CD4-positive, alpha-beta memory T cell (primary cell): ENCODE measurements around the gene UCHL3. TPM values are rescaled to one million over a fixed set of nuclear protein-coding genes. Genes with fewer than 3 reads are reported as not detected.

ENCODE experiments used
- CTCF ChIA-PET: fragments of 350-600 bp; sonication (Branson Sonifier 250); formaldehyde crosslinking; loops from one replicate; lab custom pipeline; 2021; ENCODE audit warnings: inconsistent platforms; ENCODE audit not compliant: partially characterized antibody; lab: Charles Lee
- POLR2A ChIA-PET: fragments of 350-600 bp; sonication (Branson Sonifier 250); formaldehyde crosslinking; loops from one replicate; lab custom pipeline; 2021; ENCODE audit not compliant: partially characterized antibody; lab: Charles Lee
- DNase-seq, 5 donors: peaks; one replicate each; pipeline versions ENCODE4 v3.0.0 to v3.0.0-alpha.2; 2020 to 2022; ENCODE audit warnings: mixed read lengths in 1 of 5
- H3K27ac ChIP-seq: one replicate; pipeline ENCODE4 v1.7.0; 2013; ENCODE audit warnings: low read depth, low read length
- H3K27me3 ChIP-seq: 2 replicates; pipeline ENCODE4 v1.7.0; 2013; ENCODE audit warnings: mild to moderate bottlenecking, low read length, moderate library complexity; ENCODE audit not compliant: insufficient read depth
- H3K36me3 ChIP-seq: 2 replicates; pipeline ENCODE4 v1.7.0; 2013; ENCODE audit warnings: mild to moderate bottlenecking, low read length, moderate library complexity; ENCODE audit not compliant: insufficient read depth
- H3K4me1 ChIP-seq: 2 replicates; pipeline ENCODE4 v1.7.0; 2013; ENCODE audit warnings: mild to moderate bottlenecking, low read length, moderate library complexity; ENCODE audit not compliant: insufficient read depth
- H3K4me3 ChIP-seq, 2 donors: one replicate each; pipeline ENCODE4 v1.7.0; 2013; ENCODE audit warnings: low read length in 2 of 2, mild to moderate bottlenecking in 1 of 2
- H3K9me3 ChIP-seq, 2 donors: one replicate each; pipeline ENCODE4 v1.7.0; 2013; ENCODE audit warnings: low read length in 2 of 2, control low read depth in 1 of 2; ENCODE audit not compliant: control insufficient read depth in 1 of 2
- H3K27ac Mint-ChIP-seq, 7 donors: one replicate each; pipeline ENCODE4 v1.8.0; 2020 to 2021; ENCODE audit warnings: mixed read lengths in 7 of 7, mild to moderate bottlenecking in 6 of 7, inconsistent platforms in 3 of 7, moderate library complexity in 3 of 7
- H3K27me3 Mint-ChIP-seq, 2 donors: one replicate each; pipeline ENCODE4 v1.8.0; 2020 to 2021; ENCODE audit warnings: mixed read lengths in 2 of 2
- H3K36me3 Mint-ChIP-seq, 2 donors: one replicate each; pipeline ENCODE4 v1.8.0; 2020 to 2021; ENCODE audit warnings: mixed read lengths in 2 of 2, inconsistent platforms in 1 of 2, mild to moderate bottlenecking in 1 of 2
- H3K4me1 Mint-ChIP-seq, 4 donors: one replicate each; pipeline ENCODE4 v1.8.0; 2020 to 2021; ENCODE audit warnings: mixed read lengths in 4 of 4, mild to moderate bottlenecking in 1 of 4
- H3K4me3 Mint-ChIP-seq, 8 donors: one replicate each; pipeline ENCODE4 v1.8.0; 2020 to 2021; ENCODE audit warnings: mixed read lengths in 8 of 8, mild to moderate bottlenecking in 7 of 8, moderate library complexity in 6 of 8, inconsistent platforms in 3 of 8
- H3K9me3 Mint-ChIP-seq, 8 donors: one replicate each; pipeline ENCODE4 v1.8.0; 2020 to 2021; ENCODE audit warnings: mixed read lengths in 8 of 8, mild to moderate bottlenecking in 5 of 8, inconsistent platforms in 3 of 8, moderate library complexity in 1 of 8
- intact Hi-C: fragments of 100-400 bp; cut with micrococcal nuclease; formaldehyde crosslinking; loops from one replicate; pipeline ENCODE4 v1.15.1; 2023
- polyA plus RNA-seq, 2 donors: library from polyadenylated mRNA; unstranded; fragments of 300-500 nt; fragmentation: Illumina TruSeq; gene quantifications; one replicate each; pipeline ENCODE4 v1.2.3, GENCODE V29; 2021
- total RNA-seq, 2 experiments: library from RNA; stranded (reverse); gene quantifications; one replicate each; pipeline ENCODE4 v1.2.3, GENCODE V29; 2021

Gene UCHL3
- total RNA-seq: 10 to 100 TPM; 17.5 to 20.2 TPM
- polyA plus RNA-seq: 10 to 100 TPM; 47.2 to 87.4 TPM

DNA sequence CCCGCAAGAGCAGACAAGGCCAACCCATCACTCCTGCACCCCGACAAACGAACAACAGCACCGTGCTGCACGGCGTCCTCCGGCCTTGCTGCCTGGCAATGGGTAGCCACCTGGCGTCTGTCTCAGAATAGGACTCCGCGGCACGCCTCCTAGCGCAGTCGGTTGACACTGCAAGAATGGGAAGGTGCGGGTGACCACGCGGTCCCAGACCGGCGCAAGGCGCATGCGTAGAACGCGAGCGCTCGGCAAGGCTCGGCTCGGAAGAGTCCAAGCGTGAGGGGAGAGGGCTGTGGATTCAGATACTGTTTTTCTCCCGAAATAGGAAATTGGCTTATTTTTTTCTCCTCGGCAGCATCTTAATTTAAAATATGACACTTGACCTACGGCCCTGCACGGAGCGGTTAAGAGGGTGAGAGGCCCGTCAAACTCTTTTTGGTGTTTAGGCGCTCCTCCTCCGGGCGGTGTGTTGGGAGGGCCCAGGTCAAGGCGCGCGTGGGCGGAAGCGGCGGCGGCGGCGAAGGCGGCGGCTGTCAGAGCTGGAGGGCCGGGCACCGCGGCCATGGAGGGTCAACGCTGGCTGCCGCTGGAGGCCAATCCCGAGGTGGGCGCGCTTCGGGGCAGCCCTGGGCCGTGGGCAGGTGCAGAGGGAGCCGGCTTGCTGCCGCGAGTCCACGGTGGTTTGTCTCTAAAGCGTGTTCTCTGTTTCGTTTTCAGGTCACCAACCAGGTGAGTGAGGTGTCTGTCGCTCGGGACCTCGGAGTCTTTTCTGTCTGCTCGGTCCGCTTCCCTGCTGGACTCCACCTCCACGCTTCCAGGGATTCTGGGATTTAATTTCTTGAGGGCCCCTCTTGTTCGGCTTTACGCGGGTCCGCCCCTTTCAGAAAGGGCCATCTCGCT, at the start of gene UCHL3:
Gene UCHL3, plus strand, starts transcription at position 530 of the 897 bp plus-strand sequence. Its CDS starts 30 bp downstream, at position 560.
- peaks cover 26 to 46% (median 36%) of the 10 kb centered on the region in 4 donors for H3K4me1 Mint-ChIP-seq
- no peaks in the 10 kb centered on the region for H3K27me3 Mint-ChIP-seq
- H3K4me3 Mint-ChIP-seq: peak within 1 kb of the TSS; percentile 93 to 98 (median 97)
- Histone ChIP-seq H3K36me3 (no peaks in the 10 kb centered on the region), H3K9me3 (no peaks in the 10 kb centered on the region), H3K27me3 (no peaks in the 10 kb centered on the region), H3K4me3 (peak within 1 kb of the TSS; percentile 73 to 78), H3K27ac (peak within 1 kb of the TSS; percentile 83), H3K4me1 (peaks cover 30% of the 10 kb centered on the region)
- ChIA-PET POLR2A (interaction anchor here (1.0 to 2.2 kb wide), 6 partner anchors 12 to 1442 kb away, joined by 3 to 13 read pairs (median 4); partner anchors contain the start of genes CLN5, COMMD6 and LMO7), CTCF (interaction anchor here (0.6 to 2.4 kb wide), 4 partner anchors 67 to 222 kb away, joined by 3 to 10 read pairs (median 3); partner anchors contain the start of gene TBC1D4)
- peak; percentile 95 to 97 (median 97) for DNase-seq
- intact Hi-C loops: loop anchor here (1.0 to 10.0 kb wide), 8 partner anchors 12 to 1775 kb away; partner anchors contain the start of genes CLN5, COMMD6, LMO7 and MYCBP2
- peaks cover 0 to 3% (median 0%) of the 10 kb centered on the region in 8 donors for H3K9me3 Mint-ChIP-seq
- H3K36me3 Mint-ChIP-seq: peaks cover 15 to 18% of the 10 kb centered on the region in 2 donors
- H3K27ac Mint-ChIP-seq: peak within 1 kb of the TSS; percentile 94 to 99 (median 99)

DNA sequence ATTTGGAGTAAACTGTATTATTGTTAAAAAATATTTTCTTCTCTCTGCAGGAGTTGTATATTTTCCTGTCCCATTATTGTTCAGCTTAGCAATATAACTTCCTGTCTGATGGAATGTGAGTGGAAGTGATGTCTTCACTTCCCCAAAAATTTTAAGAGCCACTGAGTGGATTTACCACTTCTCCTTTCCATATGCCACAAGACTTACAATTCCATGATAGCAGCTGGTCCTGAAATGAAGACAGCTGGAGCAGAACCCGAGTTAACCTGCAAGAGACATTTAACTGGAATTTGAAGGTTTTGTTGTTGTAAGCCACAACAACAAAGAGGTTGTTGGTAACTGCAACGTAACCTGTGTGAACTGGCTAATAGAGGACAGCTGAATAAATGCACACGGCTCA, 44.3 kb upstream of the UCHL3 start:
- Mint-ChIP-seq H3K4me1 (no peaks in the 10 kb centered on the region), H3K9me3 (no peaks in the 10 kb centered on the region), H3K4me3 (no peak overlapping the region), H3K27me3 (no peaks in the 10 kb centered on the region), H3K36me3 (no peaks in the 10 kb centered on the region), H3K27ac (no peak overlapping the region)
- Histone ChIP-seq H3K27ac (no peak overlapping the region), H3K9me3 (no peaks in the 10 kb centered on the region), H3K4me1 (no peaks in the 10 kb centered on the region), H3K36me3 (no peaks in the 10 kb centered on the region), H3K4me3 (no peak overlapping the region), H3K27me3 (no peaks in the 10 kb centered on the region)
- no peak for DNase-seq
- ChIA-PET POLR2A (no interaction called here), CTCF (interaction anchor here (1.7 kb wide), 1 partner anchor 15 kb away, joined by 5 read pairs; no protein-coding TSS in a partner anchor)
- intact Hi-C loops: no loop called here

GRCh38 chr13:75506018-75506417, 43.6 kb upstream of the UCHL3 start:
- Mint-ChIP-seq H3K4me1 (no peaks in the 10 kb centered on the region), H3K27ac (no peak overlapping the region), H3K27me3 (no peaks in the 10 kb centered on the region), H3K9me3 (no peaks in the 10 kb centered on the region), H3K4me3 (no peak overlapping the region), H3K36me3 (no peaks in the 10 kb centered on the region)
- POLR2A ChIA-PET: no interaction called here
- H3K36me3 ChIP-seq: no peaks in the 10 kb centered on the region
- H3K4me3 ChIP-seq: no peak overlapping the region
- CTCF ChIA-PET: no interaction called here
- H3K27ac ChIP-seq: no peak overlapping the region
- no peak for DNase-seq
- no peaks in the 10 kb centered on the region for H3K27me3 ChIP-seq
- intact Hi-C loops: no loop called here
- H3K4me1 ChIP-seq: no peaks in the 10 kb centered on the region
- H3K9me3 ChIP-seq: no peaks in the 10 kb centered on the region

DNA sequence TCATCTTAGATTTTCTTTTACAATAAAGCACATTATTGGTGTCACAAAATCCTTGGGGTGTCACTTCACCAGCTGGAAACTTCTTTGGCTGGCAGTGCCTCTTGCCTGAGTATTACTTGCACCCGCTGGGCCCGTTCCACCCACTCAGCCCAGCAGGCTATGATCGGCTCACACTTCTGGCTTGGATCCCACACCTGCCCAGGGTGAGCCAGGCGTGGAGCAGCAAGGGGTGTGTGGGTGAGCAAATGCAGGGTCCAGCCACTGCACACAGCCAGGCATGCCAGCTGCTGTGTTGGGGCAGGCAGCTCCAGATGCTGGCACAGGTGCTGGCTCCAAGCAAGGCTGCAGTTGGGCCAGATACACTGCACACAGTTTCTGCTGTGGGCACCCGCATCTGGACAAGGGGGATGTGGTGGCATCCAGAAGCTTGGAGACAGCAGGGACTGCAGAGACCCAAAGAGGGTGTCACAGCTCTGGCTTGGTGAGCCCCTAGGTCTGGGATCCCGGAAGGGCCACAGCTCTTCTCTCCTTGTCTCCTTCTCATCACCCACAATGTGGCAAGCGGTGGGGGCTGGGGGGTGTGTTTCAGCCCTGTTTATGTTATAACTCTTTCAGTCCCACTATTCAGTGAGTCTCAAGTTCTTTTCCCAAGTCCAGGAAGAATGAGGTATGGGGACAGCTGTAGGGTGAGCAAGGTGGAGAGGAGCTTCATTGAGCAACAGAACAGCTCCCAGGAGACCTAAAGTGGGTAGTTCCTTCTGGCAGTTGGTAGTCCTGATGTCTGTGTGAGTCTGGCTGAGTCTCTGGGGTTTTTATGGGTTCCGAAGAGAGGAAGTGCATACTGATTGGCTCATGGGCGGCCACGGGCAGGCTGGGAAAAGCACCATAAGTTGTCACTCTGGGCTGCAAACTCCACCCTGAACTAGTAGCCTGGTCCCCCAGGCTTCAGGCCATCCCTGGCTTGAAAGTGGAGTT, 42.3 kb upstream of the UCHL3 start:
- no peak for DNase-seq
- POLR2A ChIA-PET: no interaction called here
- Mint-ChIP-seq H3K9me3 (no peaks in the 10 kb centered on the region), H3K36me3 (no peaks in the 10 kb centered on the region), H3K4me3 (no peak overlapping the region), H3K27me3 (peaks cover 2 to 3% of the 10 kb centered on the region in 2 donors), H3K4me1 (no peaks in the 10 kb centered on the region), H3K27ac (no peak overlapping the region)
- no peak overlapping the region for H3K4me3 ChIP-seq
- CTCF ChIA-PET: no interaction called here
- no peaks in the 10 kb centered on the region for H3K36me3 ChIP-seq
- no peaks in the 10 kb centered on the region for H3K4me1 ChIP-seq
- H3K27ac ChIP-seq: no peak overlapping the region
- no peaks in the 10 kb centered on the region for H3K9me3 ChIP-seq
- intact Hi-C loops: no loop called here
- no peaks in the 10 kb centered on the region for H3K27me3 ChIP-seq

- Mint-ChIP-seq H3K36me3 (no peaks in the 10 kb centered on the region), H3K27ac (no peak overlapping the region), H3K4me1 (no peaks in the 10 kb centered on the region), H3K9me3 (peaks cover 0 to 1% (median 0%) of the 10 kb centered on the region in 8 donors), H3K27me3 (peaks cover 4 to 7% of the 10 kb centered on the region in 2 donors), H3K4me3 (no peak overlapping the region)
- no peak for DNase-seq
- ChIA-PET CTCF (no interaction called here), POLR2A (no interaction called here)
- intact Hi-C loops: no loop called here
- H3K4me3 ChIP-seq: no peak overlapping the region
- H3K9me3 ChIP-seq: no peaks in the 10 kb centered on the region
- H3K36me3 ChIP-seq: no peaks in the 10 kb centered on the region
- H3K4me1 ChIP-seq: no peaks in the 10 kb centered on the region
- H3K27ac ChIP-seq: no peak overlapping the region
- H3K27me3 ChIP-seq: no peaks in the 10 kb centered on the region
These were observed 41.5 kb upstream of the UCHL3 start for GRCh38 chr13:75508002-75508548.

DNA sequence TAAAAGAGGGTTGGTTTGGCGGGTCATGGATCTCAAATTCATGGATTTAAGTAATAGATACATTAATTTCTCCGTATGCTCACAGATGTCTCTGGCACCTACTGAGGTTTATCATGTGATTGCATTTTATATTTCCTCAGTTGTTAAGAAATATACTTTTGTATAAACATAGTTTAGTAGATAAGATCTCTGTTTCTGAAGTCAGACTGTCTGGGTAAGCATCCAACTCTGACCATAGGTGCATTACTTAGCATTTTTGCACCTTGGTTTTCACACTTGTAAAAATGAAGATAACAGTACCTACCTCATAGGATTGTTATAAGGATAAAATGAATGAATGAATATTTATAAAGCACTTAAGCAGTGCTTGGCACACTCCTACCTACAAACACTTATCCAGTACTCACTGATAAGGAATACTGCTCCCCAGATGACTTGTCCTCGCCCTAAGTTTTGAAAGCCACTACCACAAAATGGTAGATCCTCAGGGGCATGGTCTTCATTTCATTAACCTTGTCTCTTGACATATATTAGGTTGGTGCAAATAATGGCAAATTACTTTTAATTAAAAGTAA, 38.5 kb upstream of the UCHL3 start:
- H3K27me3 ChIP-seq: no peaks in the 10 kb centered on the region
- CTCF ChIA-PET: no interaction called here
- intact Hi-C loops: no loop called here
- H3K4me1 ChIP-seq: no peaks in the 10 kb centered on the region
- Mint-ChIP-seq H3K4me1 (no peaks in the 10 kb centered on the region), H3K27ac (no peak overlapping the region), H3K9me3 (peaks cover 0 to 4% (median 0%) of the 10 kb centered on the region in 8 donors), H3K4me3 (no peak overlapping the region), H3K36me3 (no peaks in the 10 kb centered on the region), H3K27me3 (peaks cover 5 to 11% of the 10 kb centered on the region in 2 donors)
- no peak for DNase-seq
- no peak overlapping the region for H3K4me3 ChIP-seq
- POLR2A ChIA-PET: no interaction called here
- H3K27ac ChIP-seq: no peak overlapping the region
- H3K36me3 ChIP-seq: no peaks in the 10 kb centered on the region
- H3K9me3 ChIP-seq: no peaks in the 10 kb centered on the region
